NCI-H187 (cell line): ENCODE results near the gene SLCO4C1.

Experiments
- DNase-seq, 2 experiments: peaks; one replicate each; lab custom pipeline; 2025; lab: John Stamatoyannopoulos, UW

Gene SLCO4C1

DNA sequence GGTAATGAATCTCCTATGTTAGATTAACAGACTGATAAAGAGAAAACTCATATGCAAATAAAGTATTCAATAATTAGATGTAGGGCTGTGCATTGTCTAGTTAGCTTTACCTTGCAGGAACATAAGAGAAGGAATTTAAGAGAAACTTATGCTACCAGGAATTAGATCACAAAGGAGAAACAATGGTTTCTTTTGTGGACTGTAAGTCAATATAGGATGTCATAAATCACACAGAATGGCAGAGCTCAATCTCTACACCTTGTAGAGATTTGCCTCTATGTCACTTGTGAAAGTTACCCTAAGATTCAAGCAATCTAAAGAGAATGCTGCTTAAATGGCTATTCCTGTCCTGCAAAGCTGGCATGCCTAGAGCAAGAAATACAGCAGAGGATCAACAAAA, 26.0 kb downstream of the SLCO4C1 start:
- DNase-seq: no peak

DNA sequence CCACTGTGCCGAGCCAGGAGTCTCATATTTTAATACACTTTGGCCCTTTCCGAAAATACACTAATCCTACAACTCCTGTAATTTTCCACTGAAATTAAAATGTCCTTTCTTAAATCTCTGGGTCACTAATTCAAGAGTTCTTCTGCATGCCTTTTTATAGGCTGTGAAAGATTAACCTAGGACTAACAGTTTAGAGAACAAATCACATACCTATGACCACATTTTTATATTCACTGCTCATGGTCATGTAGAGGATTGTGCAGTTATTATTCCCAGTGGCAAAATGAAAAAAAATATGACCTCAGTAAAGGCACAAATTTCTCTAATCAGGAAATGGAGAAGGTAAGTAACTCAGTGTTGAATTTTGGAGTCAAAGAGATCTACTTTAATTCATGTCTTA, 33.4 kb downstream of the SLCO4C1 start:
- no peak for DNase-seq

DNA sequence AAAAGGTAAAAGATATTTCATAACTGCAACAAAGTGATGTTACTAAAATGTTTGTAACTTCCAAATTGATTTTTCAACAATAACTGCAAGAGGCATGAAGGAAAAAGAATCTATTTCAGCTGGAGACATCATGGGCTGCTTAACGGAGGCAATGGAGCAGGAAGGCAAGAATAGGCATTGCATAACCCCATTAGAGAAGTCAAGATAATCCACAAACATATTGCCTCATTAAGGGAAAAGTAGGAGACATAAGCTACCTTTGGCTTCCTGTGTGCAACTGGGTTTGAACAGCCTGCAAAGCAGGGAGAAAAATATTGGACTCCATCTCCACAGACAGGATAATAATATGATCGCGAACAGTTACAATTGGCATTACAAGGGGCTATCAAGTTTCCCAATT, 46.7 kb downstream of the SLCO4C1 start:
- no peak for DNase-seq

DNA sequence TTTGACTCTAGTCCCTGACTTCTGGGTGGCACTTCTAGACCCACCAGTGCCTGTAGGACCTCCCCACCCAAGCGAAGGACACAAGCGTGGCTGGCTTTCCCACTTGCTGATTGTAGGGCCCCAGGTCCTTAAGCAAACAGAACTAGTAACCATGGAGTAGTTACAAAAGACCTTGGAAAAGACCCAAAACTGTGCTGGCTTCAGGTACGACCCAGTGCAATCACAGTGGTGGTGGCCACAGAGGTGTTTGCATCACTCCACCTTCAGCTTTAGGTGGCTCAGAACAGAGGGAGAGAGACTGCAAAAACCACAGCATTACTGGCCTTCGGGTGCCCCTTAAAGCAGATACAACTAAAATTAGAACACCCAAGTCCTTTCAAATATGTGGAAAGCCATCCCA, 52.9 kb downstream of the SLCO4C1 start:
- no peak for DNase-seq

DNA sequence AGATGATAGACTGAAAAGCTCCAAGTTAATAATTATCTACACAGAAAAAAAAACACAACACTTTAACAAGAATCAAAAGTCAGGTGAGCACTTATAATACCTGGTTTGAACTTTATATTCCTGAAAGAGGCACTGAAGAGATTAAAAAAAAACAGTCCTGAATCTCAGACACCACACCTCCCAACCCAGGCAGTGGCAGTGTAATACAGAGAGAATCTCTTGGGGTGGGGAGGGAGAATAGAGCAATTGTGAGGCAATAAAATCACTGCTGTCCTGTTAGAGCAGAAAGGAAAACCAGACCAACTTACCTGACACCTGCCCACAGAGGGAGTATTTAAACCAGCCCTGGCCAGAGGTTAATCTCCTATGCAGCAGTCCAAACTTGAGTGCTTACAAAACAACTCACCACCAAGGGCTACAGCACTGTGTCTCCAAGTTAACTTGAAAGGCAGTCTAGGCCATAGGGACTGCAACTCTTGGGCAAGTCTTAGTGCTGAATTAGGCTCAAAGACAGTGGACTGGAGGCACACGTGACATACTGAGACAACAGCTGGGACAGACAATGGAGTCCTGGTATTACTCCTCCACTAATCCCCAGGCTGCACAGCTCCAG, 54.2 kb downstream of the SLCO4C1 start:
- DNase-seq: no peak

DNA sequence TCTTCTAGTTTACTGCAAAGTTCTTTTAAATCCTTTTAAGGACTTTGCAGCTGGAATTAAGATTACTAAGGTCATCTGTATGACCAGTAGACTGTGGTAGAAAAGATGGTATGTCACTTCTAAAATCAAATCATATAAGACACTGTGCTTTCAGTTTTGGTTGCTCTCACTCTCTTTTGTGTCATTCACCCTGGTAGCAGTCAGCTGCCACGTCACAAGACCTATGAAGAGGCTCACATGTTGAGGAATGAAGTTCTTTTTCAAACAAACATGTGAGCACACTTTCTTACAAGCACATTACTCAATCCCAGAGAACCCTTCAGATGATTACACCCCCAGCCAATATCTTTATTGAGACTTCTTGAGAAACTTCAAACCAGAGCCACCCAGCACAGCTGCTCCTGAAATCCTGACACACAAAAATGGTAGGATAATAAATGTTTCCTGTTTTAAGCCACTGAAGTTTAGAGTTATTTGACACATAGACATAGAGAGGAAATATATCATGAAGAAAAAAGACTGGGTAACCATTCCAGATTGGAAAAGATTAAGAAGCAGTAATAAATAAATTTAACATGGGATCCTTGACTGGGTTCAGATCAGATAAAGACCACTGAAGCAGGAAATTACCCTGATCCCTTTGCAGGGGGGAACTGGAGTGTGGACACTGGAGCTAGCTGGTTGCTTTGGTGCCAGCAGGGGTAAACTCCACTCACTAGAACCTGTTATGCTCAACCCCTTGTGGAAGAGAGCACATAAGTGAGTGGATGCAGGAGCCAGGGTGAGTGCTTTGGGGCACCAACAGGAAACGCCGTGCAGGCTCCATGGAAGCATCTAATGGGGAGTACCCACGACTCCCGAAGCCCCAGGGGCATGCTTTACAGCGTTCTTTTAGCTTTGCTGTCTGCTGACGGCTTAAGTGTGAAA, 64.1 kb downstream of the SLCO4C1 start:
- DNase-seq: no peak

DNA sequence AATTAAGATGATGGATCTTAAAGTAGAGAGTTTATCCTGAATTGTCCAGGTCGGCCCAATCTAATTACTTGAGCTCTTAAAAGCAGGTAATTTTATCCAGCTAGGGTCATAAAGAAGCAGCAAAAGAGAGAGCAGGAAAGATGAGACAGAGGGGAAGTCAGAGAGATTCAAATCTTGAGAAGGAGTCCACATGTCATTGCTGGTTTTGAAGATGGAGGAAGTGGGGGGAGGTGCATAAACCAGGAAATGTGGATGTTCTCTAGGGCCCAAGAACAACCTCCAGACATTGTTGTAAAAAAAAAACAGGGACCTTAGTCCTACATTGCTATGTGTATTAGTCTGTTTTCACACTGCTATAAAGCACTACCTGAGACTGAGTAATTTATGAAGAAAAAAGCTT, 66.4 kb downstream of the SLCO4C1 start:
- no peak for DNase-seq

DNA sequence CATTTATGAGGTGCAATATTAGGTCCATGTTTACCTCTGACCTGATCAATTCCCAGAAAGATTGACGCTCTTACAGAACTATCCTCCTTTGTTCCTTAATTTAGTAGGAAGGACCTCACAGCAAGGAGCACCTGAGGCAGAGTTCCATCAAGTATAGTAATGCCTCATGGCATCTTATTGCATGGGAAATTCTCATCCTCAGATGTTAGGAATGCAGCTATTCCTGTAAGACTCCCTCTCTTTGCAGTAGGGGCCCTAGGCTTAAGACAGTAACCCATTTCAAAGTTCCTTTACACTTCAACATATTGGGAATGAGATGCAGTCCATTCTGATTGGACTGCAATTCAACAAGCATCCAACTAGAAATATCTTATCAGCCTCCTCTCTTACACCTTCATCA, 69.8 kb downstream of the SLCO4C1 start:
- DNase-seq: no peak

DNA sequence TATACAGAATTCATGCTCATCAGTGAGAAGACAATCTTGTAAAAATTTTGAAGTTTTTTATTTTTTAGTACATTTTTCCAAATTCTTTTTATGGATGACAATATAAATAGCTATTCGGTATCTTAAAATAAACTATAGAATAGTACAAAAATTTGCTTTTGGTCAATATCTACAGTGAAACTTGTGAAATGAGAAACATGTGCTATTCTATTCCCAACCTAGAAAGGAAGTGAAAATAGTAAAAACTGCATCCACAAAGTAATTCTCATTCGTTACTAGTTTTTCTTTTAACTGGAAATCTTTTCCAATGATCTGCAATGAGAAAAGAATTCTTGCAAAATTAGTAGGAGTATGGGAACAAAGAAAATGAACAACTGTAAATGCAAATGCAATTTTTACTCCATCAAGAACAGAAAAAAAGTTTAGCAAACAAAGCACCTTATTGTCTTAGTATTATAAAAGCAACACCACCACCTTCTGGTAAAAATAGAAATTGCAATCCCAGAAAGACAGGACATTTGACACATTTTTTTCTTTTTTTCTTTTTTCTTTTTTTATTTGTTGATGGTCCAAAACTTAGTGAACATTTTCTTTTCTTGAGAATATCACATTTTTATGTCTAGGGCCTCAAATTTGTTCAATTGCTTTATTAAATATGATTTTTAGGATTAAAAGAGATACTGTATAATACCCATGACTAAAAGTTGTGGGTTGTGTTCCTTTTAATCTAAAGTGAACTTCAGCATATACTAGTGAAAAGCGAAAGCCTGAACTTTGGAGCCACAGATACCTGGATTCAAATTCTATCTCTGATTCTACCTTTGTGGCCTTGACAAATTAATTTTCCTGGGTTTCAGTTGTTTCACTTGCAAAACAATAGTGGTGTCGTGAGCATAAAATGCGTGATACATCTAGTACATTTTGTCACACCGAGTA, 72.3 kb downstream of the SLCO4C1 start:
- no peak for DNase-seq

DNA sequence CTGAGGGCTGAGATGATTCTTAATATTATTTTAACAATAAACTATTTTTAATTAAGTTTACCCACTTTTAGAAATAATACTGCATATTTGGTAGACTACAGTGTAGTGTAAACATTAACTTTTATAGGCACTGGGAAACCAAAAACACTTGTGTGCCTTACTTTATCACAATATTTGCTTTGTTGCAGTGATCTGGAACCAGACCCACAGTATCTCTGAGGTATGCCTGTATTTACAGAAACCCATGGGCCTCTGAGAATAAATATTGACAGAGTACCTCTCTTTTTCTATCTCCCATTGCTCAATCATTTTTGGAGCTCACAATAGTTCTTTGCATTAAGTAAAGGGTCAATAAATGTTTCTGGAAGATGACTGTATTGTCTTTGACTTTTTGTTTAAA, 73.3 kb downstream of the SLCO4C1 start:
- no peak for DNase-seq

DNA sequence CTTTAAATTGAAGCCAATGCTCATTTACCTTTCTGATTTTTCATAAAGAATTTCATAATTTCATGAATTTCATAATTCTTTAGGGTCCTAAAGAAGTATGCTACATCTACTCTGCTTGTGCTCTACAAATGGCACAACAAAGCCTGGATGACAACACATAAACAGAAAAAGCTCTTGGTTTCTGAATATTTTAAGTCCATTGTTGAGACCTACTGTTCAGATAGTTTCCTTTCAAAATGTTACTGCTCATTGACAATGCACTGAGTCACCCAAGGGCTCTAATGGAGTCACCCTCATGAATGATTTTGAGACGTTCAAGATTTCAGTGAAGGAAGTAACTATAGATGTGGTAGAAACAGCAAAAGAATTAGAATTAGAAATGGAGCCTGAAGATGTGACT, 74.1 kb downstream of the SLCO4C1 start:
- DNase-seq: no peak

DNA sequence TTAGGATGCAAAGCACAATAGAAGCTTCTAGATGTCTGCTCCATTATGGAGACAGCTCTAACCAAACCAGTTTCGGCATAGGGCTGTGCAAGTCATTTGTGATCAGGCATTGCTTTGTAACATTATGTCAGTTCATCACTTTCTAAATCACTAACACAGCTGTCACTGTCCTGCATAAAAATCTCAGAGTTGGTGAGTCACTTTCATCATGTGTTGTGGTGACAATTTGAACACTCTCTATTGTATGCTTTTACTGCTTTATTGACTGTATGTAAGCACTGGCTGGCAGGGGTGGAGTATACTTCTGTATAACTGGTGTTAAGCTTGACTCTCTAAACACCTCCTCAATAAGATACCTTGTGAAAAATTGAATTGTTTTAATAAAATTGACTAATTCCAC, 77.9 kb downstream of the SLCO4C1 start:
- no peak for DNase-seq

DNA sequence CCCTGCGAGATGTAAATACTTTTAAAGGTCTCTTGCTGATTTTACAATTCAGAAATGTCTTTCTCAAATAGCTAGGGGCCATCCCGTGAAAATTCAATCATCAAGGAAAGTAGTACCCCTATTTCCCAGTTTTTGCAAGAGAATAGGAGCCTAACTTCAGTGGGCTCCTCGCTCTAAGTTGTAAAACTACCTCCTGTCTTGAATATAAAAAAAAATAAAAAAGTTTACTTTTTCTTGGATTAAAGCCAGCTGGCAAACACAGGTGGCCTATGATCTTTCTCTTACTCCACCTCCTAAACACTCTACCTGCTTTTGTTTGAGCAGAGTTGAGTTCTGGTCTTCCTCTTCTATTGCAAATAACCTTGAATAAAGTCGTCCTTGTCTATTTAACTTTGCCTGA, 79.4 kb downstream of the SLCO4C1 start:
- DNase-seq: no peak

DNA sequence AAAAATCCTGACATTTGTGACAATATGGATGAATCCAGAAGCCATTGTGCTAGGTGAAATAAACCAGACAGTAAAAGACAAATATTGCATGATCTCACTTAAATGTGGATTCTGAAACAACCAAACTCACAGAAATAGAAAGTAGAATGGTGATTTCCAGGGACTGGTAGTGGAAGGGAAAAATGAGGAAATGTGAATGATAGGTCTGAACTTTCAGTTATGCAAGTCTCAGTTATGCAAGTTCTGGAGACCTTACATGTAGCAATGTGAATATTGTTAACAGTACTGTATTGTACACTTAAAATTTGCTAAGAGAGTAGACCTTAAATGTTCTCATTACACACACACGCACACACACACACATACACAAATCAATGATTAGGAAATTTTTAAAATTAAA, 84.9 kb downstream of the SLCO4C1 start:
- no peak for DNase-seq

DNA sequence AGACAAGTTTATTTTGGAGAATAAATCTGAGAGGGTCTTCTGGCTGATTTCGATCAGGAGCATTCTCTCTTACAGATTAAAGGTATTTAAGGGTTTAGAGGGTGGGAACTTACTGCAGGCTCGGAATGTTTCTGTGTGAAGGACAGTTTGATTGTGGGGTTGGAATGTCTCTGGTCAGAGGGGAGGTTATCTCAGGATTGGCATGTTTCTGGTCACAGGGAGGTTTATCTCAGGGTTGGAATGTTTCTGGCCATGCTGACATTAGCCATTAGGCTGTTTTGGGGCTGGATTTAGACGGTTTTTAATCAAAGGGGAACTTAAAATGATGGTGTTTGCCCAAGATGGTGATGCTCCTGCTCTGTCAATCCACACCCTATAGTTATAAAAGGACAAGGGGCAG, 95.2 kb downstream of the SLCO4C1 start:
- no peak for DNase-seq

DNA sequence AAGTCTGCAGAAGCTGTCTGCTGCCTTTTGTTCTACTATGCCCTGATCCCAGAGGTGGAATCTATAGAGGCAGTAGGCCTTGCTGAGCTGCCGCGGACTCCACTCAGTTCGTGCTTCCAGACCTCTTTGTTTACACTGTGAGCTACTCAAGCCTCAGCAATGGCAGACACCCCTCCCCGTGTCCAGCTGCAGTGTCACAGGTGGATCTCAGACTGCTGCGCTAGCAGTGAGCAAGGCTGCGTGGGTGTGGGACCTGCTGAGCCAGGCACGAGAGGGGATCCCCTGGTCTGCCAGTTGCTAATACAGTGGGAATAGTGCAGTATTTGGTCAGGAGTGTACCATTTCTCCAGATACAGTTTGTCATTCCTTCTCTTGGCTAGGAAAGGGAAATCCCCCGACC, 99.6 kb downstream of the SLCO4C1 start:
- DNase-seq: no peak
